Spleen (tissue), 11 donors: Measurements from ENCODE around the gene LYL1. TPM values are rescaled to one million over a fixed set of nuclear protein-coding genes. Genes with fewer than 3 reads are reported as not detected.

Experiments
- DNase-seq: peaks from one replicate; pipeline ENCODE4 v3.0.0-alpha.2; 2020
- H3K27ac ChIP-seq, 8 donors: fragments of 200-600 bp; sonication (generic) in 7 of 8; 1 replicate in 4 of 8; 2 replicates in 4 of 8; pipeline versions ENCODE4 v1.5.0 to v1.8.0; 2016 to 2021; ENCODE audit warnings: inconsistent platforms in 4 of 8, mild to moderate bottlenecking in 4 of 8, moderate library complexity in 1 of 8
- H3K27me3 ChIP-seq, 7 donors: fragments of 200-600 bp; sonication (generic) in 6 of 7; replicated peaks in 1 of 7; 1 replicate in 4 of 7; 2 replicates in 3 of 7; pipeline versions ENCODE4 v1.5.0 to v1.8.0; 2016 to 2021; ENCODE audit warnings: inconsistent platforms in 3 of 7, mild to moderate bottlenecking in 1 of 7
- H3K36me3 ChIP-seq, 6 donors: fragments of 200-600 bp; sonication (generic) in 5 of 6; 1 replicate in 4 of 6; 2 replicates in 2 of 6; pipeline versions ENCODE4 v1.5.0 to v1.8.0; 2016 to 2021; ENCODE audit warnings: inconsistent platforms in 2 of 6
- H3K4me1 ChIP-seq, 6 donors: fragments of 200-600 bp; sonication (generic) in 5 of 6; 1 replicate in 3 of 6; 2 replicates in 3 of 6; pipeline versions ENCODE4 v1.5.0 to v1.8.0; 2016 to 2021; ENCODE audit warnings: inconsistent platforms in 3 of 6
- H3K4me3 ChIP-seq, 8 donors: fragments of 200-600 bp; sonication (generic) in 7 of 8; 1 replicate in 4 of 8; 2 replicates in 4 of 8; pipeline versions ENCODE4 v1.5.0 to v1.8.0; 2016 to 2021; ENCODE audit warnings: inconsistent platforms in 4 of 8, mild to moderate bottlenecking in 4 of 8, moderate library complexity in 2 of 8
- H3K9me3 ChIP-seq, 8 donors: fragments of 200-600 bp; sonication (generic) in 7 of 8; 1 replicate in 4 of 8; 2 replicates in 4 of 8; pipeline versions ENCODE4 v1.5.0 to v1.8.0; 2016 to 2021; ENCODE audit warnings: inconsistent platforms in 4 of 8
- POLR2A ChIP-seq, 3 donors: fragments of 450-650 bp; IDR thresholded peaks; one replicate each; pipeline ENCODE4 v1.5.1; 2017; ENCODE audit warnings: antibody characterized with exemption in 3 of 3, mild to moderate bottlenecking in 1 of 3
- POLR2AphosphoS5 ChIP-seq, 3 donors: sonication (generic); formaldehyde crosslinking; IDR thresholded peaks; one replicate each; pipeline ENCODE4 v1.5.1; 2017; ENCODE audit warnings: antibody characterized with exemption in 3 of 3
- WGBS, 5 donors: extraction: QIAGEN DNeasy Blood & Tissue Kit in 3 of 5; methylation state at CpG; one replicate each; pipeline versions ENCODE4 v1.1.5 to v1.1.7; 2013 to 2018; 5-methylcytosine and 5-hydroxymethylcytosine counted together
- intact Hi-C: fragments of 100-400 bp; cut with DNase I; formaldehyde crosslinking; loops from one replicate; pipeline ENCODE4 v1.15.0; 2023; ENCODE audit warnings: low total_unique reads
- polyA plus RNA-seq, 3 donors: library from polyadenylated mRNA; stranded (reverse); fragments of 200-250 nt; gene quantifications; one replicate each; pipeline ENCODE4 v1.2.1, GENCODE V29; 2013
- total RNA-seq, 7 donors: library from RNA; depleted of rRNA in 3 of 7; stranded (reverse); fragments of >200 nt in 3 of 7; fragmentation: NEBNext Ultra II Directional in 4 of 7; extraction: Animal tissue kit (Norgen Biotek cat#: 25700) in 4 of 7; gene quantifications; one replicate each; pipeline versions ENCODE4 v1.1.0 to v1.2.1, GENCODE V29; 2016 to 2021
- TF ChIP-seq, protein P1 (sequence below), 11 experiments: fragments of 200-600 bp in 7 of 11; fragments of 450-650 bp in 4 of 11; sonication (generic) in 4 of 11; IDR thresholded peaks in 8 of 11; conservative IDR thresholded peaks in 3 of 11; 1 replicate in 7 of 11; 2 replicates in 4 of 11; pipeline versions ENCODE4 v1.4.0 to v1.8.0; 2016 to 2021; ENCODE audit warnings: antibody characterized with exemption in 11 of 11, inconsistent platforms in 4 of 11, mild to moderate bottlenecking in 1 of 11
- donor health status: healthy with polysubstance abuse.
- donor health status: DM: no; HTN: no; CAD: no; lungs with moderate emphysema.
- donor health status: DM: no; HTN: no; CAD: no.
- donor health status: Bipolar disorder and iron deficiency.
- donor health status: healthy.
- donor health status: DM: no; HTN: no; CAD: no.
- donor health status: DM: yes; HTN: yes; CAD: no.

Gene LYL1
- total and polyA plus RNA-seq, 10 donors: 35.5 to 86.9 (median 59.4) TPM

GRCh38 chr19:13109361-13110098 lies 6.9 kb upstream of the LYL1 start:
- no peak overlapping the region for H3K4me3 ChIP-seq
- H3K9me3 ChIP-seq: no peaks in the 10 kb centered on the region
- H3K27me3 ChIP-seq: no peaks in the 10 kb centered on the region
- H3K4me1 ChIP-seq: peaks cover 0 to 36% (median 22%) of the 10 kb centered on the region in 6 donors
- DNase-seq: peak; percentile 75
- 94 to 97% (median 96%) methylated on average over 24 to 30 of the region's 30 CpGs for WGBS, 5 donors
- H3K36me3 ChIP-seq: peaks cover 0 to 72% (median 35%) of the 10 kb centered on the region in 6 donors
- intact Hi-C loops: no loop called here
- H3K27ac ChIP-seq: no peak overlapping the region
- TF ChIP-seq POLR2A (IDR thresholded peaks at IDR 0.05) (no peak), POLR2AphosphoS5 (IDR thresholded peaks at IDR 0.05) (no peak)
- TF ChIP-seq, protein P1, sequence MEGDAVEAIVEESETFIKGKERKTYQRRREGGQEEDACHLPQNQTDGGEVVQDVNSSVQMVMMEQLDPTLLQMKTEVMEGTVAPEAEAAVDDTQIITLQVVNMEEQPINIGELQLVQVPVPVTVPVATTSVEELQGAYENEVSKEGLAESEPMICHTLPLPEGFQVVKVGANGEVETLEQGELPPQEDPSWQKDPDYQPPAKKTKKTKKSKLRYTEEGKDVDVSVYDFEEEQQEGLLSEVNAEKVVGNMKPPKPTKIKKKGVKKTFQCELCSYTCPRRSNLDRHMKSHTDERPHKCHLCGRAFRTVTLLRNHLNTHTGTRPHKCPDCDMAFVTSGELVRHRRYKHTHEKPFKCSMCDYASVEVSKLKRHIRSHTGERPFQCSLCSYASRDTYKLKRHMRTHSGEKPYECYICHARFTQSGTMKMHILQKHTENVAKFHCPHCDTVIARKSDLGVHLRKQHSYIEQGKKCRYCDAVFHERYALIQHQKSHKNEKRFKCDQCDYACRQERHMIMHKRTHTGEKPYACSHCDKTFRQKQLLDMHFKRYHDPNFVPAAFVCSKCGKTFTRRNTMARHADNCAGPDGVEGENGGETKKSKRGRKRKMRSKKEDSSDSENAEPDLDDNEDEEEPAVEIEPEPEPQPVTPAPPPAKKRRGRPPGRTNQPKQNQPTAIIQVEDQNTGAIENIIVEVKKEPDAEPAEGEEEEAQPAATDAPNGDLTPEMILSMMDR (IDR thresholded peaks at IDR 0.05 in 8 of 11, conservative IDR thresholded peaks at IDR 0.05 in 3 of 11): no peak

GRCh38 chr19:13104848-13105711 lies 2.4 kb upstream of the LYL1 start:
- Histone ChIP-seq H3K4me3 (peak overlapping the region; percentile 33 to 88 (median 56)), H3K9me3 (no peaks in the 10 kb centered on the region), H3K27me3 (no peaks in the 10 kb centered on the region), H3K4me1 (peaks cover 19 to 75% (median 65%) of the 10 kb centered on the region in 6 donors), H3K36me3 (peaks cover 0 to 45% (median 19%) of the 10 kb centered on the region in 6 donors), H3K27ac (peak overlapping the region; percentile 74 to 99 (median 97))
- DNase-seq: peak; percentile 92
- WGBS, 5 donors: 21 to 48% (median 25%) methylated on average over 20 to 29 of the region's 29 CpGs
- TF ChIP-seq POLR2AphosphoS5 (IDR thresholded peaks at IDR 0.05): peak; percentile 36 to 55 (median 39)
- TF ChIP-seq, protein P1 (IDR thresholded peaks at IDR 0.05 in 8 of 11, conservative IDR thresholded peaks at IDR 0.05 in 3 of 11): peak in 7 of 11 experiments; percentile 2 to 62 (median 28)
- TF ChIP-seq POLR2A (IDR thresholded peaks at IDR 0.05): no peak
- intact Hi-C loops: loop anchor here (5.0 kb wide), 1 partner anchor 47 kb away; the partner anchor contains the start of genes IER2 and STX10

DNA sequence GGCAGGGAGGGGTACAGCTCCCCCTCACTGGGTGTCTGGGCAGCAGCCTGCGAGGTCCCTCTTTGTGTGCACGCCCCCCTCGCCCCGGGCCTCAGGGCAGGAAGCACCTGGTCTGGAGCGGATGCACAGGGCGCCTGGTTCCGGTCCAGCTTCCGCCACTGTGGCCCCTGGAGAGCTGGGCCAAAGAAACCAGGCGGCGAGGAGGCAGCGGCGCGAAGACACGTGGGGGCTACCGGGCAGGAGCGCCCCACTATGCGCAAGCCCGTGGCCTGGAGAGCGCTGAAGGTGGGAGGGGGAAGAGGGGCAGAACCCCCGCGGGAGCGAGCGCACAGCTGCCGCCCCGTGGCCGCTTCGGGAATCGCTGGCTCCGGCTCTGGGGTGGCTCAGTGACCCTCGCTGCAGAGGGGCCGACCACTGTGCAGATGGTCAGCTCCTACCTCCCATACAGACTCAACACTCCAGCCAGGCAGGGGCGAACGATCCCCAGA lies 1.7 kb upstream of the LYL1 start:
- H3K4me3 ChIP-seq: peak overlapping the region; percentile 33 to 88 (median 56)
- DNase-seq: peak; percentile 98
- peaks cover 0 to 44% (median 13%) of the 10 kb centered on the region in 6 donors for H3K36me3 ChIP-seq
- TF ChIP-seq POLR2A (IDR thresholded peaks at IDR 0.05) (no peak), POLR2AphosphoS5 (IDR thresholded peaks at IDR 0.05) (peak; percentile 99 to 100 (median 99))
- TF ChIP-seq, protein P1 (IDR thresholded peaks at IDR 0.05 in 8 of 11, conservative IDR thresholded peaks at IDR 0.05 in 3 of 11): peak; percentile 80 to 97 (median 92)
- no peaks in the 10 kb centered on the region for H3K27me3 ChIP-seq
- 5 to 13% (median 10%) methylated on average over 26 to 33 of the region's 33 CpGs for WGBS, 5 donors
- H3K4me1 ChIP-seq: peaks cover 25 to 82% (median 72%) of the 10 kb centered on the region in 6 donors
- intact Hi-C loops: loop anchor here (5.0 kb wide), 1 partner anchor 48 kb away; the partner anchor contains the start of genes IER2 and STX10
- H3K27ac ChIP-seq: peak overlapping the region; percentile 74 to 99 (median 97)
- no peaks in the 10 kb centered on the region for H3K9me3 ChIP-seq
